Keratinocyte (primary cell): ENCODE data around the gene JAKMIP1.

ENCODE experiments used
- CTCF ChIP-seq, 3 experiments: IDR thresholded peaks in 1 of 3; conservative IDR thresholded peaks in 1 of 3; optimal IDR thresholded peaks in 1 of 3; 2 replicates in 2 of 3; 3 replicates in 1 of 3; pipeline versions ENCODE3 to v1.5.1; 2011; ENCODE audit warnings: low read length in 3 of 3, mild to moderate bottlenecking in 3 of 3, moderate library complexity in 2 of 3, control low read depth in 1 of 3, inconsistent platforms in 1 of 3; ENCODE audit not compliant: insufficient read depth in 2 of 3; ENCODE audit errors: extremely low read depth in 1 of 3
- EZH2 ChIP-seq: IDR thresholded peaks from one replicate; pipeline ENCODE4 v1.6.1; 2012; ENCODE audit warnings: inconsistent platforms, mild to moderate bottlenecking, low read length, moderate library complexity

GRCh38 chr4:6124386-6125102 is 75.8 kb downstream of the JAKMIP1 start:
- TF ChIP-seq CTCF (optimal IDR thresholded peaks at IDR 0.05 in 1 of 3, IDR thresholded peaks at IDR 0.05 in 1 of 3, conservative IDR thresholded peaks at IDR 0.05 in 1 of 3; ENCODE audit: extremely low read depth in 1 of 3, insufficient read depth in 2 of 3, low read length in 3 of 3) (no peak), EZH2 (no peak)
